Brain microvascular endothelial cell (primary cell): ENCODE data around the gene VPS36.

Experiments
- DNase-seq: peaks from one replicate; pipeline ENCODE4 v3.0.0-alpha.2; 2020
- H3K27ac ChIP-seq: fragments of 250-450 bp; sonication (Bioruptor Pico); 2 replicates; pipeline ENCODE4 v1.5.1; 2020; ENCODE audit warnings: mild to moderate bottlenecking, moderate library complexity
- H3K27me3 ChIP-seq: fragments of 250-450 bp; sonication (Bioruptor Pico); replicated peaks from 2 replicates; pipeline ENCODE4 v1.5.1; 2020; ENCODE audit warnings: mild to moderate bottlenecking
- H3K36me3 ChIP-seq: fragments of 250-450 bp; sonication (Bioruptor Pico); replicated peaks from 2 replicates; pipeline ENCODE4 v1.5.1; 2020; ENCODE audit warnings: mild to moderate bottlenecking
- H3K4me3 ChIP-seq: 2 replicates; pipeline ENCODE4 v1.5.1; 2011; ENCODE audit warnings: low read depth, mild to moderate bottlenecking, control low read depth, low read length, moderate library complexity
- CTCF ChIP-seq: IDR thresholded peaks from 2 replicates; pipeline ENCODE4 v1.5.1; 2011; ENCODE audit warnings: low read depth, mild to moderate bottlenecking, moderate library complexity, low read length, control low read depth, inconsistent platforms; ENCODE audit errors: missing control alignments
- in situ Hi-C: cut with HindIII; loops from 2 replicates; pipeline ENCODE4 v1.10.0; 2017; ENCODE audit warnings: low sequenced_read_pairs, low pct_ligation_motif_present

The VPS36 gene

GRCh38 chr13:52446265-52446664, 4.2 kb downstream of the VPS36 start:
- Histone ChIP-seq H3K27ac (no peak overlapping the region), H3K36me3 (no peaks in the 10 kb centered on the region), H3K27me3 (no peaks in the 10 kb centered on the region), H3K4me3 (no peak overlapping the region)
- no peak for DNase-seq
- in situ Hi-C loops = no loop called here
- TF ChIP-seq CTCF = no peak

GRCh38 chr13:52432456-52432855, 18.0 kb downstream of the VPS36 start:
- Histone ChIP-seq H3K4me3 (no peak overlapping the region), H3K27me3 (no peaks in the 10 kb centered on the region), H3K27ac (no peak overlapping the region), H3K36me3 (peaks cover 20% of the 10 kb centered on the region)
- TF ChIP-seq CTCF = no peak
- in situ Hi-C loops = no loop called here
- no peak for DNase-seq

- H3K36me3 ChIP-seq = peaks cover 25% of the 10 kb centered on the region
- H3K4me3 ChIP-seq = no peak overlapping the region
- peak overlapping the region; percentile 20 for H3K27ac ChIP-seq
- in situ Hi-C loops = no loop called here
- TF ChIP-seq CTCF = no peak
- H3K27me3 ChIP-seq = no peaks in the 10 kb centered on the region
- peak; percentile 43 for DNase-seq
These were observed 22.1 kb downstream of the VPS36 start for GRCh38 chr13:52428295-52428694.

GRCh38 chr13:52421216-52421615, 29.2 kb downstream of the VPS36 start:
- in situ Hi-C loops = no loop called here
- no peak for TF ChIP-seq CTCF
- no peak overlapping the region for H3K27ac ChIP-seq
- H3K36me3 ChIP-seq = peaks cover 30% of the 10 kb centered on the region
- no peaks in the 10 kb centered on the region for H3K27me3 ChIP-seq
- DNase-seq = no peak
- H3K4me3 ChIP-seq = no peak overlapping the region

GRCh38 chr13:52419080-52419479, 31.4 kb downstream of the VPS36 start:
- H3K36me3 ChIP-seq = peaks cover 25% of the 10 kb centered on the region
- no peak overlapping the region for H3K4me3 ChIP-seq

More at GRCh38 chr13:52419080-52419479, 31.4 kb downstream of the VPS36 start:
- in situ Hi-C loops = no loop called here
- Histone ChIP-seq H3K27ac (no peak overlapping the region), H3K27me3 (no peaks in the 10 kb centered on the region)
- no peak for DNase-seq
- no peak for TF ChIP-seq CTCF
